Body of pancreas (tissue), 4 donors: ENCODE measurements around the gene ATP11A.

ENCODE experiments used
- POLR2A ChIP-seq, 3 donors: fragments of 450-650 bp; IDR thresholded peaks; one replicate each; pipeline ENCODE4 v1.6.1; 2016; ENCODE audit warnings: antibody characterized with exemption in 3 of 3, mild to moderate bottlenecking in 2 of 3
- TF ChIP-seq, protein P1 (sequence below), 7 experiments: fragments of 450-650 bp in 4 of 7; fragments of 200-600 bp in 3 of 7; sonication (generic) in 3 of 7; IDR thresholded peaks; one replicate each; pipeline ENCODE4 v1.5.1; 2016 to 2019; ENCODE audit warnings: antibody characterized with exemption in 7 of 7

DNA sequence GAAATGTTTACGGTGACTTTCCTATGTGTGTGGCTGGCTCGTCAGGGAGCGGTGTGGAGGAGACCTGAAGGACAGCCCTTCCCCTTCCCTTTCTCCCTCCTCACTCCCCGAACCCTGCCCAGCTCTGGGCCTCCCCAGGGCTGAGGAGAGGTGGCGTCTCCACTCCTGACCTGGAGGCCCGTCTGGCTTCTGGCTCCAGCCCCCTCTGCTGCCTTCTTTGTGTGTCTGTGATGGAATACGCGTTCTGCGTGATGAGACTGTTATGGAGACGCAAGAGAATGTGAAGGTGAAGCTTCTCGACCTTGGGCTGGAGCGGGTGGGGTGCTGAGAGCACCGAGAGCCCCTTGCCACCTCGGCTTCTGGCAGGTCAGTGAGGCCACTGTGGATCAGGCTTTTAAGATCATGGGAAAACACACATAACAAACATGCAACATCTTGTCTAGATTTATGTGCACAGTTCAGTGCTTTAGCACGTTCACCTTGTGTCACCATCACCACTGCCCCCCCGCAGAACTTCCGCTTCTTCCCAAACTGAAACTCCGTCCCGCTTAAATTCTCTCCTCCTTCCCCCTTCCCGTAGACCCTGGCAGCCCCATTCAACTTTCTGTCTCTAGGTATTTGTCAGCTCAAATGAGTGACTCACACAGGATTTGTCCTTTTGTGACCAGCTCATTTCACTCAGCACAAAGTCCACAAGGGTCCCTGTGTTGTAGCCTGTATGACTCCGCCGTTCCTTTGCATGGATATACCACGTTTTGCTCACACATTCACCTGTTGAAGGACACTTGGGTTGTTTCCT lies 24.7 kb downstream of the ATP11A start:
- TF ChIP-seq, protein P1, sequence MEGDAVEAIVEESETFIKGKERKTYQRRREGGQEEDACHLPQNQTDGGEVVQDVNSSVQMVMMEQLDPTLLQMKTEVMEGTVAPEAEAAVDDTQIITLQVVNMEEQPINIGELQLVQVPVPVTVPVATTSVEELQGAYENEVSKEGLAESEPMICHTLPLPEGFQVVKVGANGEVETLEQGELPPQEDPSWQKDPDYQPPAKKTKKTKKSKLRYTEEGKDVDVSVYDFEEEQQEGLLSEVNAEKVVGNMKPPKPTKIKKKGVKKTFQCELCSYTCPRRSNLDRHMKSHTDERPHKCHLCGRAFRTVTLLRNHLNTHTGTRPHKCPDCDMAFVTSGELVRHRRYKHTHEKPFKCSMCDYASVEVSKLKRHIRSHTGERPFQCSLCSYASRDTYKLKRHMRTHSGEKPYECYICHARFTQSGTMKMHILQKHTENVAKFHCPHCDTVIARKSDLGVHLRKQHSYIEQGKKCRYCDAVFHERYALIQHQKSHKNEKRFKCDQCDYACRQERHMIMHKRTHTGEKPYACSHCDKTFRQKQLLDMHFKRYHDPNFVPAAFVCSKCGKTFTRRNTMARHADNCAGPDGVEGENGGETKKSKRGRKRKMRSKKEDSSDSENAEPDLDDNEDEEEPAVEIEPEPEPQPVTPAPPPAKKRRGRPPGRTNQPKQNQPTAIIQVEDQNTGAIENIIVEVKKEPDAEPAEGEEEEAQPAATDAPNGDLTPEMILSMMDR (IDR thresholded peaks at IDR 0.05) = no peak
- TF ChIP-seq POLR2A (IDR thresholded peaks at IDR 0.05) = no peak
